HepG2 (cell line): ENCODE results near the gene CDH23. TPM values are rescaled to one million over a fixed set of nuclear protein-coding genes. Genes with fewer than 3 reads are reported as not detected.

Source experiments
- ATAC-seq: fragments of 200-7000 bp; cut with Tn5 transposase; 3 replicates; pipeline ENCODE4 v1.9.1; 2020; ENCODE audit warnings: mild to moderate bottlenecking, moderate library complexity
- BruUV-seq: library from RNA; stranded (reverse); fragments of 400-500 nt; replicated peaks from 2 replicates; lab custom pipeline; 2021; lab: Mats Ljungman, UMichigan
- CTCF ChIA-PET: fragments of 300-600 bp; formaldehyde crosslinking; extraction: SDS; loops from one replicate; lab custom pipeline; 2021; ENCODE audit warnings: low total read pairs, inconsistent platforms, low intra/inter-chr PET ratio; lab: Yijun Ruan, JAX
- POLR2A ChIA-PET: fragments of 350-600 bp; sonication (Branson Sonifier 250); formaldehyde crosslinking; loops from one replicate; lab custom pipeline; 2020; ENCODE audit warnings: antibody characterized with exemption, inconsistent platforms; lab: Yijun Ruan, JAX
- DNase-seq: peaks from one replicate; pipeline ENCODE4 v3.0.0-alpha.2; 2015; ENCODE audit warnings: low spot score
- FAIRE-seq: peaks from 3 replicates; lab custom pipeline; 2011; peaks lifted over from hg19 to GRCh38; lab: Jason Lieb, UNC
- H2AFZ ChIP-seq: one replicate; pipeline ENCODE4 v1.6.1; 2011; ENCODE audit warnings: low read length, inconsistent platforms
- H3K27ac ChIP-seq: fragments of 300-600 bp; 3 replicates; pipeline ENCODE4 v1.8.0; 2011; ENCODE audit warnings: mixed run types, mild to moderate bottlenecking, mixed read lengths, low read length, inconsistent platforms; ENCODE audit not compliant: insufficient read depth; ENCODE audit errors: extremely low read length
- H3K27me3 ChIP-seq, 2 experiments: fragments of 200-600 bp in 1 of 2; 2 replicates in 1 of 2; 3 replicates in 1 of 2; pipeline versions ENCODE4 v1.6.0 to v1.8.0; 2011; ENCODE audit warnings: low read length in 2 of 2, mild to moderate bottlenecking in 2 of 2, moderate library complexity in 2 of 2, inconsistent platforms in 1 of 2; ENCODE audit not compliant: insufficient read depth in 2 of 2, control insufficient read depth in 1 of 2
- H3K36me3 ChIP-seq, 2 experiments: fragments of 200-600 bp in 1 of 2; replicated peaks in 1 of 2; 2 replicates in 1 of 2; 3 replicates in 1 of 2; pipeline versions ENCODE4 v1.5.1 to v1.8.0; 2011; ENCODE audit warnings: low read length in 2 of 2, inconsistent platforms in 1 of 2; ENCODE audit not compliant: insufficient read depth in 2 of 2, control insufficient read depth in 1 of 2
- H3K4me1 ChIP-seq: 2 replicates; pipeline ENCODE4 v1.5.1; 2012; ENCODE audit warnings: low read length, inconsistent platforms; ENCODE audit not compliant: insufficient read depth
- H3K4me2 ChIP-seq: 2 replicates; pipeline ENCODE4 v1.6.0; 2011; ENCODE audit warnings: low read depth, low read length, inconsistent platforms
- H3K4me3 ChIP-seq, 3 experiments: fragments of 200-600 bp in 1 of 3; sonication (generic), shearing (Covaris generic) in 1 of 3; replicated peaks in 1 of 3; 2 replicates each; pipeline ENCODE4 v1.5.1; 2011 to 2016; ENCODE audit warnings: low read length in 3 of 3, inconsistent platforms in 2 of 3, low read depth in 2 of 3, mild to moderate bottlenecking in 2 of 3, control low read depth in 1 of 3, mixed read lengths in 1 of 3; ENCODE audit not compliant: insufficient read depth in 1 of 3
- H3K79me2 ChIP-seq: one replicate; pipeline ENCODE4 v1.6.1; 2011; ENCODE audit warnings: low read length, inconsistent platforms; ENCODE audit not compliant: insufficient read depth
- H3K9ac ChIP-seq: 2 replicates; pipeline ENCODE4 v1.6.0; 2011; ENCODE audit warnings: mild to moderate bottlenecking, low read depth, low read length, inconsistent platforms; ENCODE audit not compliant: insufficient read depth
- H3K9me3 ChIP-seq: 2 replicates; pipeline ENCODE4 v1.5.1; 2012; ENCODE audit warnings: mild to moderate bottlenecking, low read length
- H4K20me1 ChIP-seq: 2 replicates; pipeline ENCODE4 v1.6.0; 2011; ENCODE audit warnings: inconsistent platforms, mild to moderate bottlenecking, low read length, moderate library complexity; ENCODE audit not compliant: insufficient read depth
- ATF2 ChIP-seq: sonication (generic); formaldehyde crosslinking; IDR thresholded peaks from 2 replicates; pipeline ENCODE4 v1.4.0; 2020; ENCODE audit warnings: missing genetic modification reagents
- GABPB1 ChIP-seq: IDR thresholded peaks from 2 replicates; pipeline ENCODE4 v1.6.1; 2016; ENCODE audit warnings: mild to moderate bottlenecking, missing genetic modification reagents, moderate library complexity, missing compliant biosample characterization
- PHF21A ChIP-seq: sonication (generic); formaldehyde crosslinking; IDR thresholded peaks from 2 replicates; pipeline ENCODE4 v1.5.0; 2020; ENCODE audit warnings: mild to moderate bottlenecking, missing genetic modification reagents
- SAP130 ChIP-seq: IDR thresholded peaks from 2 replicates; pipeline ENCODE4 v1.6.1; 2016; ENCODE audit warnings: low read depth
- SPEN ChIP-seq: sonication (generic); formaldehyde crosslinking; IDR thresholded peaks from 2 replicates; pipeline ENCODE4 v1.5.1; 2020; ENCODE audit warnings: low read depth, mild to moderate bottlenecking, missing genetic modification reagents
- TEAD3 ChIP-seq: optimal IDR thresholded peaks from 2 replicates; pipeline ENCODE3; 2016; ENCODE audit warnings: borderline replicate concordance
- TRIM22 ChIP-seq: fragments of 450-650 bp; IDR thresholded peaks from 2 replicates; pipeline ENCODE4 v1.6.1; 2017
- ZBTB44 ChIP-seq: sonication (generic); formaldehyde crosslinking; IDR thresholded peaks from 2 replicates; pipeline ENCODE4 v1.4.0; 2020; ENCODE audit warnings: missing genetic modification reagents
- ZNF768 ChIP-seq: sonication (generic); formaldehyde crosslinking; IDR thresholded peaks from 2 replicates; pipeline ENCODE4 v1.4.0; 2020; ENCODE audit warnings: missing genetic modification reagents
- WGBS: methylation state at CpG from one replicate; pipeline ENCODE4 v1.1.6; 2017; ENCODE audit warnings: low lambda C conversion rate; 5-methylcytosine and 5-hydroxymethylcytosine counted together
- in situ Hi-C: cut with HindIII; loops from 2 replicates; pipeline ENCODE4 v1.10.0; 2017; ENCODE audit warnings: low pct_unique_long_range_greater_than_20kb; ENCODE audit not compliant: extremely low pct_ligation_motif_present
- intact Hi-C: fragments of 100-400 bp; cut with micrococcal nuclease; formaldehyde crosslinking; loops from one replicate; pipeline ENCODE4 v1.10.0; 2022; ENCODE audit not compliant: unreplicated experiment
- polyA plus RNA-seq, 8 experiments: library from polyadenylated mRNA; depleted of rRNA in 3 of 8; stranded (reverse) in 7 of 8; unstranded in 1 of 8; fragments of >200 nt; fragmentation: Illumina TruSeq in 4 of 8; extraction: Trizol in 4 of 8; gene quantifications; 2 replicates each; pipeline versions ENCODE4 v1.2.1 to v1.2.3, GENCODE V29; 2011 to 2016; ENCODE audit warnings: low read depth in 4 of 8, missing spikeins in 1 of 8, mixed read lengths in 1 of 8; ENCODE audit not compliant: insufficient read depth in 1 of 8
- total RNA-seq, 5 experiments: library from RNA; depleted of rRNA; stranded (reverse); fragments of >200 nt; fragmentation: Illumina TruSeq; extraction: Trizol; gene quantifications; 2 replicates each; pipeline ENCODE4 v1.2.3, GENCODE V29; 2016; ENCODE audit warnings: low read depth in 1 of 5

The CDH23 gene
- total and polyA plus RNA-seq, 2 of the 13 experiments (the other 11 are each of a cell fraction or from before 2014, with no cell fraction given) = 0.13 TPM; not detected in 1

- no peaks in the 10 kb centered on the region for H3K36me3 ChIP-seq
Measured at GRCh38 chr10:71456631-71457030, 59.9 kb downstream of the CDH23 start.

GRCh38 chr10:71457908-71458307, 61.2 kb downstream of the CDH23 start:
- intact Hi-C loops = no loop called here
- no peak for ATAC-seq
- no TSS peak for BruUV-seq
- Histone ChIP-seq H3K9ac (no peak overlapping the region), H3K9me3 (no peaks in the 10 kb centered on the region), H3K79me2 (no peaks in the 10 kb centered on the region), H3K4me2 (no peak overlapping the region), H4K20me1 (no peaks in the 10 kb centered on the region), H3K4me3 (no peak overlapping the region), H2AFZ (no peak overlapping the region), H3K4me1 (no peaks in the 10 kb centered on the region), H3K36me3 (no peaks in the 10 kb centered on the region), H3K27ac (no peak overlapping the region), H3K27me3 (peaks cover 6 to 61% of the 10 kb centered on the region in 2 experiments; a peak in 3 of 5 replicates)
- in situ Hi-C loops = no loop called here
- DNase-seq = no peak
- FAIRE-seq = no peak
- POLR2A ChIA-PET = no interaction called here
- WGBS = 0% methylated on average over 2 of the region's 4 CpGs
- CTCF ChIA-PET = no interaction called here
- no peak for TF ChIP-seq ZBTB44 (CRISPR knock-in tag)
- TF ChIP-seq SPEN = no peak
- TF ChIP-seq TRIM22 = no peak
- no peak for TF ChIP-seq ATF2
- no peak for TF ChIP-seq TEAD3
- no peak for TF ChIP-seq PHF21A (CRISPR knock-in tag)

More at GRCh38 chr10:71456631-71457030, 59.9 kb downstream of the CDH23 start:
- Histone ChIP-seq H3K4me1 (no peaks in the 10 kb centered on the region), H3K9ac (no peak overlapping the region), H3K27me3 (peaks cover 1 to 59% of the 10 kb centered on the region in 2 experiments; a peak in 3 of 5 replicates), H4K20me1 (no peaks in the 10 kb centered on the region), H3K79me2 (no peaks in the 10 kb centered on the region), H3K9me3 (no peaks in the 10 kb centered on the region), H3K27ac (no peak overlapping the region), H3K4me2 (no peak overlapping the region), H3K4me3 (no peak overlapping the region), H2AFZ (no peak overlapping the region)
- in situ Hi-C loops (no loop called here), intact Hi-C loops (no loop called here)
- POLR2A ChIA-PET = no interaction called here
- TF ChIP-seq GABPB1 (CRISPR knock-in tag) (no peak), ZNF768 (no peak; the same call in 1 of the 2 replicates), SAP130 (CRISPR knock-in tag) (no peak)
- no peak for DNase-seq
- no peak for FAIRE-seq
- no peak for ATAC-seq
- CTCF ChIA-PET = no interaction called here
- 9% methylated on average over 3 of the region's 3 CpGs for WGBS
- no TSS peak for BruUV-seq
